ENCODE data around the gene TMEM33.

The TMEM33 gene

GRCh38 chr4:41977709-41978108 is 42.5 kb downstream of the TMEM33 start:
- TF ChIP-seq CTCF (conservative IDR thresholded peaks at IDR 0.05; ENCODE audit: control insufficient read depth, insufficient read depth, low read depth, low read length) = no peak
- no peak overlapping the region for H3K4me3 ChIP-seq (ENCODE audit: control insufficient read depth, low read depth, low read length)
- DNase-seq (ENCODE audit: low read depth) = peak; percentile 39

- no peak for TF ChIP-seq CTCF (conservative IDR thresholded peaks at IDR 0.05; ENCODE audit: control insufficient read depth, insufficient read depth, low read depth, low read length)
- H3K4me3 ChIP-seq (ENCODE audit: control insufficient read depth, low read depth, low read length) = no peak within 1 kb of the TSS
- DNase-seq (ENCODE audit: low read depth) = no peak
Measured at GRCh38 chr4:41981456-41981855, 46.2 kb downstream of the TMEM33 start, which contains the start of gene DCAF4L1. Gene DCAF4L1 (plus strand): TSS chr4:41981756. CDS start chr4:41981793, 37 bp downstream.

DNA sequence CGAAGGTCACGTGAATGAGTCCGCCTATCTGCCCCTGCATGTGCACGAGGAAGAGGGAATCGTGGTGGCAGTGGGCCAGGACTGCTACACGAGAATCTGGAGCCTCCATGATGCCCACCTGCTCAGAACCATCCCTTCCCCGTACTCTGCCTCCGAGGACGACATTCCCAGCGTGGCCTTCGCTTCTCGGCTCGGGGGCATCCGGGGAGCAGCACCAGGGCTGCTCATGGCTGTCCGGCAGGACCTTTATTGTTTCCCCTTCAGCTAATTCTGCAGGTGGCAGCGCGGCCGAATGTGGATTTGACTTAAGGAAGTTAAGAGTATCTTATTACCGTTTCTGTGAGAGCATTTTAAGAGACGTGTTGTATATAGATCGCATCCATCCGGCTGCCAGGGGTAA is 47.5 kb downstream of the TMEM33 start:
- H3K4me3 ChIP-seq (ENCODE audit: control insufficient read depth, low read depth, low read length) = no peak overlapping the region
- no peak for TF ChIP-seq CTCF (conservative IDR thresholded peaks at IDR 0.05; ENCODE audit: control insufficient read depth, insufficient read depth, low read depth, low read length)
- no peak for DNase-seq (ENCODE audit: low read depth)

DNA sequence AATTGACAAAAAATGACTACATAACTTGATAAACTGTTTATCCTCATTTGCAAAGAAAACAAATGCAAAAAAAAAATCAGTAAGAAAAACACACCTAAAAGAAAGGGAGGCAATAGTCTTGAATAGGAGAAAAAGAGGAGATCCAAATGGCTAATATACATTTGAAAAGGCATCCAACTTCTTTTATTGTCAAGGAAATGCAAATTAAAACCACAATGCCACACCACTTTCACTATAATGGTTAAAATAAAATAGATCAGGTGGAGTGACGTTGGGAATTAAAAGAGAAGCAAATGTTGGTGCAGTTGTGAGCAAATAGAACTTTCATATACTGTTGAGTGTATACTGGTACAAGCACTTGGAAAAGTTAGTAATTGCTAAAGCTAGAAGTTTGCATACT is 49.9 kb downstream of the TMEM33 start:
- DNase-seq (ENCODE audit: low read depth) = no peak
- no peak for TF ChIP-seq CTCF (conservative IDR thresholded peaks at IDR 0.05; ENCODE audit: control insufficient read depth, insufficient read depth, low read depth, low read length)
- no peak overlapping the region for H3K4me3 ChIP-seq (ENCODE audit: control insufficient read depth, low read depth, low read length)

- no peak for TF ChIP-seq CTCF (conservative IDR thresholded peaks at IDR 0.05; ENCODE audit: control insufficient read depth, insufficient read depth, low read depth, low read length)
Measured at GRCh38 chr4:41989994-41990364, 54.8 kb downstream of the TMEM33 start.

GRCh38 chr4:41990365-41991111 is 55.3 kb downstream of the TMEM33 start, which contains the start of gene SLC30A9:
Gene SLC30A9 (plus strand): TSS chr4:41990530. CDS start chr4:41990652, 122 bp downstream.
- H3K4me3 ChIP-seq (ENCODE audit: control insufficient read depth, low read depth, low read length) = peak within 1 kb of the TSS; percentile 87
- no peak for TF ChIP-seq CTCF (conservative IDR thresholded peaks at IDR 0.05; ENCODE audit: control insufficient read depth, insufficient read depth, low read depth, low read length)
- DNase-seq (ENCODE audit: low read depth) = peak; percentile 93

More at GRCh38 chr4:41989994-41990364, 54.8 kb downstream of the TMEM33 start:
- peak overlapping the region; percentile 87 for H3K4me3 ChIP-seq (ENCODE audit: control insufficient read depth, low read depth, low read length)
- DNase-seq (ENCODE audit: low read depth) = no peak
